ENCODE measurements around the gene MAPK10.

DNA sequence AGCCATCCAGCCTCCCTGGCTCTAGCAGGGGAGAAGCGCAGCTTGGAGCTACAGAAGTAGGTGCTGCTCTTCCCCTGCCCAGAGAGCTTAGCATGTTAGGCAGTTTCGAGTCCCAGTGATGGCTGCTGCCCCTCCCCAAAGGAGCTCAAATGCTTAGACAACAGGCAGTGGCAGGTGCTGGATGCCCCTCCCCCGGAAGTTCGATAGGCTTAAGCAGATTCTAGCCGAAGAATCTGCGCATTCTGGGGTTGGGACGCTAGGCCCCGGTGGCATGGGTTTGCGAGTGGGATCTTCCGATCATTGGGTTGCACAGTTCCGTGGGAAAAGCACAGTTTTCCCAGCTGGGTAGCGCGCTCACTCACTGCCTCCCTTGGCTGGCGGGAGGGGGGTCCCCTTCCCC is 117.2 kb downstream of the MAPK10 start:
- TF ChIP-seq, protein P1, sequence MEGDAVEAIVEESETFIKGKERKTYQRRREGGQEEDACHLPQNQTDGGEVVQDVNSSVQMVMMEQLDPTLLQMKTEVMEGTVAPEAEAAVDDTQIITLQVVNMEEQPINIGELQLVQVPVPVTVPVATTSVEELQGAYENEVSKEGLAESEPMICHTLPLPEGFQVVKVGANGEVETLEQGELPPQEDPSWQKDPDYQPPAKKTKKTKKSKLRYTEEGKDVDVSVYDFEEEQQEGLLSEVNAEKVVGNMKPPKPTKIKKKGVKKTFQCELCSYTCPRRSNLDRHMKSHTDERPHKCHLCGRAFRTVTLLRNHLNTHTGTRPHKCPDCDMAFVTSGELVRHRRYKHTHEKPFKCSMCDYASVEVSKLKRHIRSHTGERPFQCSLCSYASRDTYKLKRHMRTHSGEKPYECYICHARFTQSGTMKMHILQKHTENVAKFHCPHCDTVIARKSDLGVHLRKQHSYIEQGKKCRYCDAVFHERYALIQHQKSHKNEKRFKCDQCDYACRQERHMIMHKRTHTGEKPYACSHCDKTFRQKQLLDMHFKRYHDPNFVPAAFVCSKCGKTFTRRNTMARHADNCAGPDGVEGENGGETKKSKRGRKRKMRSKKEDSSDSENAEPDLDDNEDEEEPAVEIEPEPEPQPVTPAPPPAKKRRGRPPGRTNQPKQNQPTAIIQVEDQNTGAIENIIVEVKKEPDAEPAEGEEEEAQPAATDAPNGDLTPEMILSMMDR (conservative IDR thresholded peaks at IDR 0.05; ENCODE audit: low read length) = no peak
- TF ChIP-seq EZH2phosphoT487 (IDR thresholded peaks at IDR 0.05; ENCODE audit: borderline replicate concordance) = no peak

Measured in Loucy (cell line).